Transverse colon (tissue), 4 donors: ENCODE measurements around the gene STT3A. TPM values are rescaled to one million over a fixed set of nuclear protein-coding genes. Genes with fewer than 3 reads are reported as not detected.
A peak's percentile ranks its signal among the peaks of the same experiment; 100 is the strongest.

Experiments
- DNase-seq: peaks from one replicate; pipeline ENCODE4 v3.0.0-alpha.2; 2019
- H3K27ac ChIP-seq, 4 donors: fragments of 200-600 bp; sonication (generic); 2 replicates each; pipeline ENCODE4 v1.5.1; 2016 to 2018; ENCODE audit warnings: inconsistent platforms in 4 of 4
- H3K27me3 ChIP-seq: fragments of 200-600 bp; sonication (generic); 2 replicates; pipeline ENCODE4 v1.5.1; 2017; ENCODE audit warnings: inconsistent platforms
- H3K36me3 ChIP-seq, 4 donors: fragments of 200-600 bp; sonication (generic); 2 replicates each; pipeline ENCODE4 v1.5.1; 2017 to 2019; ENCODE audit warnings: inconsistent platforms in 4 of 4
- H3K4me1 ChIP-seq, 4 donors: fragments of 200-600 bp; sonication (generic); 2 replicates each; pipeline ENCODE4 v1.5.1; 2017 to 2020; ENCODE audit warnings: inconsistent platforms in 4 of 4
- H3K4me3 ChIP-seq, 4 donors: fragments of 200-600 bp; sonication (generic); 1 replicate in 1 of 4; 2 replicates in 3 of 4; pipeline versions ENCODE4 v1.5.1 to v1.6.1; 2017 to 2019; ENCODE audit warnings: inconsistent platforms in 4 of 4
- H3K9me3 ChIP-seq, 2 donors: fragments of 200-600 bp; sonication (generic); 2 replicates each; pipeline ENCODE4 v1.5.1; 2017 to 2019; ENCODE audit warnings: inconsistent platforms in 2 of 2
- CTCF ChIP-seq, 5 experiments: fragments of 200-600 bp in 3 of 5; fragments of 450-650 bp in 2 of 5; sonication (generic) in 3 of 5; IDR thresholded peaks; 1 replicate in 2 of 5; 2 replicates in 3 of 5; pipeline ENCODE4 v1.5.1; 2016 to 2017; ENCODE audit warnings: antibody characterized with exemption in 5 of 5, inconsistent platforms in 3 of 5, mild to moderate bottlenecking in 2 of 5, moderate library complexity in 1 of 5
- EP300 ChIP-seq: sonication (generic); formaldehyde crosslinking; IDR thresholded peaks from one replicate; pipeline ENCODE4 v1.6.1; 2017; ENCODE audit warnings: antibody characterized with exemption, low read depth
- POLR2A ChIP-seq: fragments of 450-650 bp; IDR thresholded peaks from one replicate; pipeline ENCODE4 v1.6.1; 2016; ENCODE audit warnings: antibody characterized with exemption, mild to moderate bottlenecking, moderate library complexity
- POLR2AphosphoS5 ChIP-seq, 3 donors: sonication (generic); formaldehyde crosslinking; IDR thresholded peaks; one replicate each; pipeline ENCODE4 v1.6.1; 2016; ENCODE audit warnings: antibody characterized with exemption in 3 of 3
- WGBS, 2 donors: methylation state at CpG; one replicate each; pipeline ENCODE4 v1.1.5; 2018; ENCODE audit warnings: low coverage in 1 of 2; 5-methylcytosine and 5-hydroxymethylcytosine counted together
- in situ Hi-C, 4 donors: fragments of 200-750 bp; cut with MboI; loops; one replicate each; pipeline versions ENCODE4 v1.15.0 to v1.15.1; 2017; ENCODE audit warnings: low sequenced_read_pairs in 3 of 4, low pct_ligation_motif_present in 1 of 4, low pct_unique_long_range_greater_than_20kb in 1 of 4
- intact Hi-C: fragments of 100-400 bp; cut with DNase I; formaldehyde crosslinking; loops from one replicate; pipeline ENCODE4 v1.15.1; 2023; ENCODE audit warnings: low total_unique reads
- total RNA-seq, 4 donors: library from RNA; depleted of rRNA; stranded (reverse); fragments of >200 nt; gene quantifications; one replicate each; pipeline ENCODE4 v1.1.0, GENCODE V29; 2016

Gene STT3A
- total RNA-seq, 4 donors from 2014 or later: 21.7 to 73.2 (median 64.3) TPM

DNA sequence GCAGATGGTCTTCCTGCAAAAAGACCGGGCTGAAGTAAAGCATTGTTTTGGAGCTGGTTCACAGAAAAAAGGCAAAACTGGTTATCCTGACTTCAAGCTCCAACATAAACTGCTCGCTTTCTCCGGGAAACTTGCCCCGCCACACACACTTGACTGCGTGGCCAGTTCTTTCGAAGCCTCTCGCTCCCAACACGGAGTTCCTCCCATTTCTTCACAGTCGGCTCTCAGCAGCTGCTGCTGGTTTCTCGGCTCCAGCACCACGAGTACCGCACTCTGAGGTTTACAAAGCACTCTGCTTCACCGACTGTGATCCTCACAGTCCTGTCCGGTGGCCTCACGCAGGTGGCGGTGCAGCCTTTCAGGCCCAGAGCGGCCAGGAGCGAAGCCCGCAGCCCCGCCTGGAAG is 32.6 kb downstream of the STT3A start:
- H3K27ac ChIP-seq: peak overlapping the region; percentile 94 to 95 (median 94)
- TF ChIP-seq POLR2AphosphoS5 (IDR thresholded peaks at IDR 0.05) (no peak), EP300 (no peak), POLR2A (no peak)
- H3K4me1 ChIP-seq: peaks cover 0 to 19% (median 17%) of the 10 kb centered on the region in 4 donors
- H3K27me3 ChIP-seq: no peaks in the 10 kb centered on the region
- peak overlapping the region; percentile 52 to 71 (median 58) for H3K4me3 ChIP-seq
- DNase-seq: no peak
- in situ Hi-C loops: no loop called here
- peaks cover 0 to 13% (median 6%) of the 10 kb centered on the region in 4 donors for H3K36me3 ChIP-seq
- H3K9me3 ChIP-seq: no peaks in the 10 kb centered on the region
- 0 to 3% methylated on average over 4 to 20 of the region's 20 CpGs for WGBS, 2 donors
- intact Hi-C loops: no loop called here

GRCh38 chr11:125625630-125626287 is 33.1 kb downstream of the STT3A start:
- Histone ChIP-seq H3K27me3 (no peaks in the 10 kb centered on the region), H3K36me3 (peaks cover 0 to 8% (median 3%) of the 10 kb centered on the region in 4 donors), H3K4me3 (peak overlapping the region; percentile 52 to 71 (median 58)), H3K27ac (peak overlapping the region; percentile 94 to 95 (median 94)), H3K9me3 (no peaks in the 10 kb centered on the region), H3K4me1 (peaks cover 0 to 19% (median 17%) of the 10 kb centered on the region in 4 donors)
- intact Hi-C loops (no loop called here), in situ Hi-C loops (no loop called here)
- peak; percentile 77 to 82 (median 81) for TF ChIP-seq POLR2AphosphoS5 (IDR thresholded peaks at IDR 0.05)
- TF ChIP-seq EP300: no peak
- peak; percentile 79 for TF ChIP-seq POLR2A
- peak; percentile 90 for DNase-seq
- 0% methylated on average over 1 to 51 of the region's 51 CpGs for WGBS, 2 donors

GRCh38 chr11:125626288-125626950 is 33.8 kb downstream of the STT3A start:
- WGBS, 2 donors: 0 to 1% methylated on average over 10 to 18 of the region's 18 CpGs
- intact Hi-C loops: no loop called here

GRCh38 chr11:125627236-125627910 is 34.7 kb downstream of the STT3A start:
- intact Hi-C loops: no loop called here
- 56 to 68% methylated on average over 6 to 7 of the region's 7 CpGs for WGBS, 2 donors

More at GRCh38 chr11:125626288-125626950, 33.8 kb downstream of the STT3A start:
- Histone ChIP-seq H3K4me1 (peaks cover 0 to 19% (median 17%) of the 10 kb centered on the region in 4 donors), H3K27ac (peak overlapping the region; percentile 94 to 95 (median 94)), H3K9me3 (no peaks in the 10 kb centered on the region), H3K36me3 (peaks cover 0 to 1% (median under 1%) of the 10 kb centered on the region in 4 donors), H3K4me3 (peak overlapping the region; percentile 52 to 71 (median 58)), H3K27me3 (no peaks in the 10 kb centered on the region)
- TF ChIP-seq POLR2A: no peak
- no peak for TF ChIP-seq EP300
- no peak for TF ChIP-seq POLR2AphosphoS5 (IDR thresholded peaks at IDR 0.05)
- peak in 1 of 5 experiments; percentile 15 for TF ChIP-seq CTCF (IDR thresholded peaks at IDR 0.05)
- in situ Hi-C loops: no loop called here
- no peak for DNase-seq

More at GRCh38 chr11:125627236-125627910, 34.7 kb downstream of the STT3A start:
- in situ Hi-C loops: no loop called here
- TF ChIP-seq POLR2AphosphoS5 (IDR thresholded peaks at IDR 0.05): no peak
- no peak for TF ChIP-seq POLR2A
- TF ChIP-seq EP300: no peak
- TF ChIP-seq CTCF (IDR thresholded peaks at IDR 0.05): no peak
- no peaks in the 10 kb centered on the region for H3K9me3 ChIP-seq
- peaks cover 0 to 19% (median 17%) of the 10 kb centered on the region in 4 donors for H3K4me1 ChIP-seq
- DNase-seq: no peak
- H3K4me3 ChIP-seq: peak overlapping the region in 1 of 4 donors; percentile 52
- peak overlapping the region in 2 of 4 donors; percentile 94 to 95 for H3K27ac ChIP-seq
- H3K36me3 ChIP-seq: no peaks in the 10 kb centered on the region
- H3K27me3 ChIP-seq: no peaks in the 10 kb centered on the region
